Fibroblast of mammary gland (primary cell): ENCODE results near the gene USH2A.

ENCODE experiments used
- DNase-seq: peaks from one replicate; pipeline ENCODE4 v3.0.0-alpha.2; 2010; ENCODE audit warnings: low read depth
- H3K4me3 ChIP-seq: 2 replicates; pipeline ENCODE4 v1.5.1; 2011; ENCODE audit warnings: low read depth, mild to moderate bottlenecking, low read length, moderate library complexity; ENCODE audit not compliant: control insufficient read depth
- CTCF ChIP-seq: conservative IDR thresholded peaks from 2 replicates; pipeline ENCODE4 v1.5.1; 2011; ENCODE audit warnings: low read depth, low read length, inconsistent platforms; ENCODE audit not compliant: control insufficient read depth, insufficient read depth

Gene USH2A

GRCh38 chr1:215875712-215876111 lies 547.5 kb downstream of the USH2A start:
- H3K4me3 ChIP-seq, result no peak overlapping the region
- DNase-seq, result no peak
- no peak for TF ChIP-seq CTCF

- no peak for TF ChIP-seq CTCF
- H3K4me3 ChIP-seq, result no peak overlapping the region
- DNase-seq, result no peak
Observed at GRCh38 chr1:215875236-215875635, 548.0 kb downstream of the USH2A start.

- DNase-seq, result no peak
- H3K4me3 ChIP-seq, result no peak overlapping the region
- no peak for TF ChIP-seq CTCF
Observed at GRCh38 chr1:215872658-215873057, 550.6 kb downstream of the USH2A start.

DNA sequence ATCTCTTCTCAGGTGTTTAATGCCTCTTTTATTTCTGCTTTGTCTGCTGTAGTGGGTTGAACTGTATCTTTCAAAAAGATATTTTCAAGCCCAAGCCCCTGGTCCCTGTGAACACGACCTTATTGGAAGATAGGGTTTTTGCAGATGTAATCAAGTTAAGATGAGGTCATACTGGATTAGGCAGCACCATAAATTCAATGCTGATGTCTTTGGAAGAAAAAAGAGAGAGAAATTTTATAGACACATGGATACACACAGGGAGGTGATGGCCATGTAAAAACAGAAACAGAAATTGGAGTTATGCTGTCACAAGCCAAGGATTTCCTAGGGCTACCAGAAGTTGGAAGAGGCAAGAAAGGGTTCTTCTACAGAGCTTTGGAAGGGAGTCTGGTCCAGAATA lies 554.7 kb downstream of the USH2A start:
- no peak for TF ChIP-seq CTCF
- DNase-seq, result no peak
- no peak overlapping the region for H3K4me3 ChIP-seq

GRCh38 chr1:215865060-215865459 lies 558.2 kb downstream of the USH2A start:
- no peak for TF ChIP-seq CTCF

DNA sequence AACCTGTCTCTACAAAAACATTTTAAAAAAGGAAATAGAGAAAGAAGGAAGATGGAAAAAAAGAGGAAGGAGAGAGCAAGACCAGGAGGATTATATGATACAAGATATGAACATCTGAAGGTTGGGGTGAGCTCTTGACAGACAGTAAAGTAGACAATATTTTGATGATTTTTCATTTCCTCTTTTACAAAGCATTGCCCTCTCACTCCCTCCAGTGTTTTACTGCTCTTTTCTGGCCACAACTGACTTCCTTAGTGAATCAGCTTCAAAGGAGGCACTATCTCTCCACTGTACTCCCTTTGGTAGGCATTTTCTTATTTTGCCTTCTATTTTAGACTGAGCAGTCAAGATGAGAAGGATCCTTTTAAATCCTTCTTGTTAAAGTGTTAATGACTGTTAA lies 559.5 kb downstream of the USH2A start:
- no peak for DNase-seq
- no peak overlapping the region for H3K4me3 ChIP-seq
- peak; percentile 4 for TF ChIP-seq CTCF

More at GRCh38 chr1:215865060-215865459, 558.2 kb downstream of the USH2A start:
- no peak for DNase-seq
- H3K4me3 ChIP-seq, result no peak overlapping the region

GRCh38 chr1:215860833-215861232 lies 562.4 kb downstream of the USH2A start:
- no peak overlapping the region for H3K4me3 ChIP-seq
- no peak for DNase-seq
- TF ChIP-seq CTCF, result no peak
